SU-DHL-6 (cell line): ENCODE results near the gene DDIT4.

ENCODE experiments used
- H2AFZ ChIP-seq: fragments of 200-600 bp; sonication (generic); 2 replicates; pipeline ENCODE4 v1.6.1; 2014; ENCODE audit warnings: low read depth, mild to moderate bottlenecking, moderate library complexity, mixed read lengths, antibody characterized with exemption, low read length; ENCODE audit not compliant: severe bottlenecking
- H3F3A ChIP-seq: fragments of 200-600 bp; shearing (Covaris generic); 2 replicates; pipeline ENCODE4 v1.6.0; 2016; ENCODE audit warnings: antibody characterized with exemption, mild to moderate bottlenecking; ENCODE audit not compliant: insufficient read depth
- H3K27ac ChIP-seq: fragments of 200-600 bp; sonication (generic); 2 replicates; pipeline ENCODE4 v1.5.1; 2016; ENCODE audit warnings: low read depth, mild to moderate bottlenecking, low read length, moderate library complexity, mixed read lengths
- H3K27me3 ChIP-seq: fragments of 200-600 bp; sonication (generic), shearing (Covaris generic); 2 replicates; pipeline ENCODE4 v1.6.0; 2014; ENCODE audit warnings: mild to moderate bottlenecking, low read length
- H3K36me3 ChIP-seq: fragments of 200-600 bp; sonication (generic); 2 replicates; pipeline ENCODE4 v1.6.1; 2014; ENCODE audit warnings: mild to moderate bottlenecking, low read length, mixed read lengths
- H3K4me2 ChIP-seq: fragments of 300-600, 200-600 bp; shearing (Covaris generic), sonication (generic); 2 replicates; pipeline ENCODE4 v1.6.0; 2014; ENCODE audit warnings: low read length, low read depth, mild to moderate bottlenecking; ENCODE audit not compliant: poor library complexity, severe bottlenecking
- H3K4me3 ChIP-seq: fragments of 200-600 bp; sonication (generic); 2 replicates; pipeline ENCODE4 v1.5.1; 2014; ENCODE audit warnings: antibody characterized with exemption, low read length, mild to moderate bottlenecking, mixed read lengths; ENCODE audit not compliant: insufficient read depth, poor library complexity, severe bottlenecking
- H3K79me2 ChIP-seq: fragments of 200-600 bp; sonication (generic); 2 replicates; pipeline ENCODE4 v1.6.1; 2014; ENCODE audit warnings: mild to moderate bottlenecking, low read length, moderate library complexity; ENCODE audit not compliant: insufficient read depth
- H3K9ac ChIP-seq: fragments of 200-600 bp; sonication (generic); 2 replicates; pipeline ENCODE4 v1.7.0; 2014; ENCODE audit warnings: mild to moderate bottlenecking, low read length
- H3K9me2 ChIP-seq: fragments of 200-600 bp; sonication (generic); replicated peaks from 2 replicates; pipeline ENCODE4 v1.6.1; 2014; ENCODE audit warnings: low read length; ENCODE audit not compliant: insufficient read depth
- H3K9me3 ChIP-seq: fragments of 200-600 bp; sonication (generic); 2 replicates; pipeline ENCODE4 v1.6.1; 2014; ENCODE audit warnings: low read length, mixed read lengths; ENCODE audit not compliant: insufficient read depth
- H4K20me1 ChIP-seq: fragments of 200-600 bp; sonication (generic); 2 replicates; pipeline ENCODE4 v1.6.1; 2014; ENCODE audit warnings: low read depth, mild to moderate bottlenecking, antibody characterized with exemption, low read length, moderate library complexity, mixed read lengths
- CTCF ChIP-seq: fragments of 200-600 bp; sonication (generic); IDR thresholded peaks from one replicate; pipeline ENCODE4 v1.5.1; 2017; ENCODE audit warnings: antibody characterized with exemption, mild to moderate bottlenecking, low read length, moderate library complexity; ENCODE audit not compliant: insufficient read depth, poor library complexity, severe bottlenecking
- EZH2phosphoT487 ChIP-seq: fragments of 200-600 bp; sonication (generic), shearing (Covaris generic); conservative IDR thresholded peaks from 2 replicates; pipeline ENCODE4 v1.6.1; 2018; ENCODE audit warnings: mild to moderate bottlenecking, antibody characterized with exemption, low read length, moderate library complexity, mixed read lengths

The DDIT4 gene

GRCh38 chr10:72263613-72264241 is 10.0 kb upstream of the DDIT4 start:
- Histone ChIP-seq H3K27ac (no peak overlapping the region), H3K4me3 (no peak overlapping the region), H3K9ac (no peak overlapping the region), H2AFZ (no peak overlapping the region), H3K27me3 (no peaks in the 10 kb centered on the region), H3F3A (peaks cover 17% of the 10 kb centered on the region), H4K20me1 (no peaks in the 10 kb centered on the region), H3K9me3 (no peaks in the 10 kb centered on the region), H3K9me2 (no peaks in the 10 kb centered on the region), H3K4me2 (peak overlapping the region; percentile 37), H3K36me3 (no peaks in the 10 kb centered on the region), H3K79me2 (no peaks in the 10 kb centered on the region)
- TF ChIP-seq CTCF = no peak
- no peak for TF ChIP-seq EZH2phosphoT487

- H2AFZ ChIP-seq = no peak overlapping the region
- H3K27ac ChIP-seq = no peak overlapping the region
- no peaks in the 10 kb centered on the region for H3K27me3 ChIP-seq
- H3K36me3 ChIP-seq = no peaks in the 10 kb centered on the region
- no peaks in the 10 kb centered on the region for H3K79me2 ChIP-seq
- H3F3A ChIP-seq = peaks cover 17% of the 10 kb centered on the region
- no peak overlapping the region for H3K9ac ChIP-seq
- H4K20me1 ChIP-seq = no peaks in the 10 kb centered on the region
- no peak overlapping the region for H3K4me3 ChIP-seq
- no peaks in the 10 kb centered on the region for H3K9me2 ChIP-seq
- no peak overlapping the region for H3K4me2 ChIP-seq
- no peaks in the 10 kb centered on the region for H3K9me3 ChIP-seq
- TF ChIP-seq CTCF = no peak
Observed at GRCh38 chr10:72264536-72264935, 9.2 kb upstream of the DDIT4 start.

- Histone ChIP-seq H3K79me2 (no peaks in the 10 kb centered on the region), H3K9me3 (no peaks in the 10 kb centered on the region), H3K27me3 (no peaks in the 10 kb centered on the region), H3K9ac (no peak overlapping the region), H3K36me3 (no peaks in the 10 kb centered on the region), H3F3A (peaks cover 14% of the 10 kb centered on the region), H4K20me1 (no peaks in the 10 kb centered on the region), H3K4me3 (no peak overlapping the region), H2AFZ (no peak overlapping the region), H3K9me2 (no peaks in the 10 kb centered on the region), H3K27ac (no peak overlapping the region), H3K4me2 (no peak overlapping the region)
- TF ChIP-seq EZH2phosphoT487 = no peak
- no peak for TF ChIP-seq CTCF
Observed at GRCh38 chr10:72265508-72265907, 8.2 kb upstream of the DDIT4 start.
